ENCODE data around the gene MAPK10.

Gene MAPK10

GRCh38 chr4:86184901-86185285 lies 175.0 kb downstream of the MAPK10 start:
- no peak overlapping the region for H2AFZ ChIP-seq (ENCODE audit: low read length)
- H3K36me3 ChIP-seq (ENCODE audit: insufficient read depth, low read length), result no peaks in the 10 kb centered on the region
- no peaks in the 10 kb centered on the region for H3K9me3 ChIP-seq (ENCODE audit: insufficient read depth, low read depth, low read length)
- H3K27me3 ChIP-seq (ENCODE audit: insufficient read depth, low read length, poor library complexity, severe bottlenecking), result no peaks in the 10 kb centered on the region
- no peak overlapping the region for H3K9ac ChIP-seq (ENCODE audit: low read depth, low read length, poor library complexity, severe bottlenecking)
- no peak overlapping the region for H3K4me2 ChIP-seq (ENCODE audit: low read depth, low read length, poor library complexity, severe bottlenecking)
- H3K4me3 ChIP-seq (ENCODE audit: low read length, poor library complexity, severe bottlenecking), result no peak overlapping the region
- TF ChIP-seq, protein P1, sequence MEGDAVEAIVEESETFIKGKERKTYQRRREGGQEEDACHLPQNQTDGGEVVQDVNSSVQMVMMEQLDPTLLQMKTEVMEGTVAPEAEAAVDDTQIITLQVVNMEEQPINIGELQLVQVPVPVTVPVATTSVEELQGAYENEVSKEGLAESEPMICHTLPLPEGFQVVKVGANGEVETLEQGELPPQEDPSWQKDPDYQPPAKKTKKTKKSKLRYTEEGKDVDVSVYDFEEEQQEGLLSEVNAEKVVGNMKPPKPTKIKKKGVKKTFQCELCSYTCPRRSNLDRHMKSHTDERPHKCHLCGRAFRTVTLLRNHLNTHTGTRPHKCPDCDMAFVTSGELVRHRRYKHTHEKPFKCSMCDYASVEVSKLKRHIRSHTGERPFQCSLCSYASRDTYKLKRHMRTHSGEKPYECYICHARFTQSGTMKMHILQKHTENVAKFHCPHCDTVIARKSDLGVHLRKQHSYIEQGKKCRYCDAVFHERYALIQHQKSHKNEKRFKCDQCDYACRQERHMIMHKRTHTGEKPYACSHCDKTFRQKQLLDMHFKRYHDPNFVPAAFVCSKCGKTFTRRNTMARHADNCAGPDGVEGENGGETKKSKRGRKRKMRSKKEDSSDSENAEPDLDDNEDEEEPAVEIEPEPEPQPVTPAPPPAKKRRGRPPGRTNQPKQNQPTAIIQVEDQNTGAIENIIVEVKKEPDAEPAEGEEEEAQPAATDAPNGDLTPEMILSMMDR (conservative IDR thresholded peaks at IDR 0.05; ENCODE audit: low read length), result no peak
- no peak for TF ChIP-seq EZH2phosphoT487 (IDR thresholded peaks at IDR 0.05; ENCODE audit: borderline replicate concordance)
- H3K9me2 ChIP-seq (replicated peaks; ENCODE audit: low read depth, low read length), result no peaks in the 10 kb centered on the region
- no peaks in the 10 kb centered on the region for H4K20me1 ChIP-seq (ENCODE audit: insufficient read depth, low read length, poor library complexity, severe bottlenecking)
- no peaks in the 10 kb centered on the region for H3F3A ChIP-seq (ENCODE audit: low read depth)
- H3K4me1 ChIP-seq (ENCODE audit: insufficient read depth, low read length, poor library complexity, severe bottlenecking), result no peaks in the 10 kb centered on the region
- no peaks in the 10 kb centered on the region for H3K79me2 ChIP-seq (ENCODE audit: insufficient read depth, low read length)

GRCh38 chr4:86184216-86184900 lies 175.5 kb downstream of the MAPK10 start:
- Histone ChIP-seq H3K4me2 (ENCODE audit: low read depth, low read length, poor library complexity, severe bottlenecking) (no peak overlapping the region), H3K9me3 (ENCODE audit: insufficient read depth, low read depth, low read length) (no peaks in the 10 kb centered on the region), H3K9me2 (replicated peaks; ENCODE audit: low read depth, low read length) (no peaks in the 10 kb centered on the region)

DNA sequence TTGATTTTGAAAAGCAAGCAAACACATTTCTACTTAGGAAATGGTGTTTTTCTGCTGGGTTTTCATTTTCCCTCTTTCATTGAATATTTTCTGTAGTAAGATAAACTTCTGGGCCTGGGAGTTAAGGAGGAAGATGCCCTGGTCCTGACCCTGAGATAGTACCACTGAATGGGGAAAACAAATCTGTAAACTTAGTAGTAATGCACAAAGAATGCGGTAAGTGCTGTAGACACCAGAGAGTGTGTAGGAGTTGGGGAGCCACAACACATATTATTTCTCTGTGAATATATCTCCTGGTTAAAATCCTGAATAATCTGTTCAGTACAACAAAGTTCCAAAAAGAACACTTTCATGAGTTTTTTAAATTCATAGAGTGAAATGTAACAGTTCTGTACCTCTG lies 178.3 kb downstream of the MAPK10 start:
- H3K4me2 ChIP-seq (ENCODE audit: low read depth, low read length, poor library complexity, severe bottlenecking), result no peak overlapping the region
- no peaks in the 10 kb centered on the region for H3K27me3 ChIP-seq (ENCODE audit: insufficient read depth, low read length, poor library complexity, severe bottlenecking)
- no peak for TF ChIP-seq EZH2phosphoT487 (IDR thresholded peaks at IDR 0.05; ENCODE audit: borderline replicate concordance)
- TF ChIP-seq, protein P1 (conservative IDR thresholded peaks at IDR 0.05; ENCODE audit: low read length), result no peak
- H3K9me3 ChIP-seq (ENCODE audit: insufficient read depth, low read depth, low read length), result no peaks in the 10 kb centered on the region
- no peak overlapping the region for H2AFZ ChIP-seq (ENCODE audit: low read length)
- H3K4me1 ChIP-seq (ENCODE audit: insufficient read depth, low read length, poor library complexity, severe bottlenecking), result no peaks in the 10 kb centered on the region
- H3K9ac ChIP-seq (ENCODE audit: low read depth, low read length, poor library complexity, severe bottlenecking), result no peak overlapping the region
- no peaks in the 10 kb centered on the region for H4K20me1 ChIP-seq (ENCODE audit: insufficient read depth, low read length, poor library complexity, severe bottlenecking)
- no peaks in the 10 kb centered on the region for H3F3A ChIP-seq (ENCODE audit: low read depth)
- H3K4me3 ChIP-seq (ENCODE audit: low read length, poor library complexity, severe bottlenecking), result no peak overlapping the region
- no peaks in the 10 kb centered on the region for H3K79me2 ChIP-seq (ENCODE audit: insufficient read depth, low read length)
- H3K36me3 ChIP-seq (ENCODE audit: insufficient read depth, low read length), result no peaks in the 10 kb centered on the region
- H3K9me2 ChIP-seq (replicated peaks; ENCODE audit: low read depth, low read length), result no peaks in the 10 kb centered on the region

More at GRCh38 chr4:86184216-86184900, 175.5 kb downstream of the MAPK10 start:
- no peaks in the 10 kb centered on the region for H3K4me1 ChIP-seq (ENCODE audit: insufficient read depth, low read length, poor library complexity, severe bottlenecking)
- no peaks in the 10 kb centered on the region for H3F3A ChIP-seq (ENCODE audit: low read depth)
- H3K79me2 ChIP-seq (ENCODE audit: insufficient read depth, low read length), result no peaks in the 10 kb centered on the region
- H3K27me3 ChIP-seq (ENCODE audit: insufficient read depth, low read length, poor library complexity, severe bottlenecking), result no peaks in the 10 kb centered on the region
- TF ChIP-seq EZH2phosphoT487 (IDR thresholded peaks at IDR 0.05; ENCODE audit: borderline replicate concordance), result no peak
- TF ChIP-seq, protein P1 (conservative IDR thresholded peaks at IDR 0.05; ENCODE audit: low read length), result no peak
- no peaks in the 10 kb centered on the region for H3K36me3 ChIP-seq (ENCODE audit: insufficient read depth, low read length)
- no peak overlapping the region for H3K4me3 ChIP-seq (ENCODE audit: low read length, poor library complexity, severe bottlenecking)
- H4K20me1 ChIP-seq (ENCODE audit: insufficient read depth, low read length, poor library complexity, severe bottlenecking), result no peaks in the 10 kb centered on the region
- no peak overlapping the region; the same call in 1 of the 2 replicates for H2AFZ ChIP-seq (ENCODE audit: low read length)
- no peak overlapping the region for H3K9ac ChIP-seq (ENCODE audit: low read depth, low read length, poor library complexity, severe bottlenecking)

Measured in Loucy (cell line).